ENCODE data around the gene UCN.

- TF ChIP-seq CTCF (IDR thresholded peaks at IDR 0.05; ENCODE audit: low read depth, low read length) (no peak), EZH2phosphoT487 (IDR thresholded peaks at IDR 0.05; ENCODE audit: low read depth) (no peak)
Measured at GRCh38 chr2:27265536-27265870, 42.7 kb downstream of the UCN start.
